ENCODE measurements around the gene MUTYH.

GRCh38 chr1:45306319-45306718, 33.9 kb downstream of the MUTYH start:
- no peak for TF ChIP-seq CTCF (conservative IDR thresholded peaks at IDR 0.05)
- TF ChIP-seq EZH2 (IDR thresholded peaks at IDR 0.05; ENCODE audit: low read depth), result no peak

Measured in PC-9 (cell line).